PFSK-1 (cell line): ENCODE data around the gene PSIP1.

Source experiments
- FOXP2 ChIP-seq: optimal IDR thresholded peaks from 2 replicates; pipeline ENCODE3; 2011; ENCODE audit warnings: borderline replicate concordance, control low read depth, inconsistent platforms; ENCODE audit not compliant: insufficient read depth; ENCODE audit errors: extremely low read length, extremely low read depth
- POLR2AphosphoS5 ChIP-seq: IDR thresholded peaks from 2 replicates; pipeline ENCODE4 v1.6.1; 2012; ENCODE audit warnings: low read depth, mild to moderate bottlenecking, control low read depth, low read length, moderate library complexity
- SIN3A ChIP-seq: IDR thresholded peaks from 2 replicates; pipeline ENCODE4 v1.6.1; 2012; ENCODE audit warnings: mild to moderate bottlenecking, low read length, moderate library complexity, borderline replicate concordance; ENCODE audit not compliant: insufficient read depth
- TAF1 ChIP-seq: IDR thresholded peaks from 2 replicates; pipeline ENCODE4 v1.6.1; 2012; ENCODE audit warnings: low read length, control low read depth, borderline replicate concordance; ENCODE audit not compliant: insufficient read depth
- TF ChIP-seq, protein P1 (sequence below), 2 experiments: IDR thresholded peaks; 2 replicates each; pipeline versions ENCODE4 v1.6.1 to v1.8.0; 2011 to 2012; ENCODE audit warnings: low read depth in 2 of 2, low read length in 2 of 2, control low read depth in 1 of 2, inconsistent platforms in 1 of 2, mild to moderate bottlenecking in 1 of 2, moderate library complexity in 1 of 2; ENCODE audit not compliant: insufficient read depth in 1 of 2

Gene PSIP1

DNA sequence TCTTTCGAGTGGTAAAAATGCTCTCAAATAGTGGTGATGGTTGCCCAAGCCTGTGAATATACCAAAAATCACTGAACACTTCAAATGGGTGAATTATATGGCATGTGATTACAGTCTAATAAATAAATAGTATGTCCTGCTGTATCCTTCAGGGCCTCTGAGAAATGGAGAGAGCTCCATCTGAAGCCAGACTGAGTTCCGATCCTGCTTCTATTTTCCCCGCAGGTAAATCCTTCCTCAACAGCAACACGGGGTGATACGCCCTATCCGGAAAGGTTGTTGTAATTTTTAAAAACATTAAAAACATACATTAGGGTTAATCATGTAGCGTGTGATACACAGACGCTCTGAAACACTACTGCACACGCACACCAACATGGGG lies 88.8 kb downstream of the PSIP1 start:
- TF ChIP-seq TAF1 (no peak), FOXP2 (no peak), POLR2AphosphoS5 (no peak), SIN3A (no peak)
- TF ChIP-seq, protein P1, sequence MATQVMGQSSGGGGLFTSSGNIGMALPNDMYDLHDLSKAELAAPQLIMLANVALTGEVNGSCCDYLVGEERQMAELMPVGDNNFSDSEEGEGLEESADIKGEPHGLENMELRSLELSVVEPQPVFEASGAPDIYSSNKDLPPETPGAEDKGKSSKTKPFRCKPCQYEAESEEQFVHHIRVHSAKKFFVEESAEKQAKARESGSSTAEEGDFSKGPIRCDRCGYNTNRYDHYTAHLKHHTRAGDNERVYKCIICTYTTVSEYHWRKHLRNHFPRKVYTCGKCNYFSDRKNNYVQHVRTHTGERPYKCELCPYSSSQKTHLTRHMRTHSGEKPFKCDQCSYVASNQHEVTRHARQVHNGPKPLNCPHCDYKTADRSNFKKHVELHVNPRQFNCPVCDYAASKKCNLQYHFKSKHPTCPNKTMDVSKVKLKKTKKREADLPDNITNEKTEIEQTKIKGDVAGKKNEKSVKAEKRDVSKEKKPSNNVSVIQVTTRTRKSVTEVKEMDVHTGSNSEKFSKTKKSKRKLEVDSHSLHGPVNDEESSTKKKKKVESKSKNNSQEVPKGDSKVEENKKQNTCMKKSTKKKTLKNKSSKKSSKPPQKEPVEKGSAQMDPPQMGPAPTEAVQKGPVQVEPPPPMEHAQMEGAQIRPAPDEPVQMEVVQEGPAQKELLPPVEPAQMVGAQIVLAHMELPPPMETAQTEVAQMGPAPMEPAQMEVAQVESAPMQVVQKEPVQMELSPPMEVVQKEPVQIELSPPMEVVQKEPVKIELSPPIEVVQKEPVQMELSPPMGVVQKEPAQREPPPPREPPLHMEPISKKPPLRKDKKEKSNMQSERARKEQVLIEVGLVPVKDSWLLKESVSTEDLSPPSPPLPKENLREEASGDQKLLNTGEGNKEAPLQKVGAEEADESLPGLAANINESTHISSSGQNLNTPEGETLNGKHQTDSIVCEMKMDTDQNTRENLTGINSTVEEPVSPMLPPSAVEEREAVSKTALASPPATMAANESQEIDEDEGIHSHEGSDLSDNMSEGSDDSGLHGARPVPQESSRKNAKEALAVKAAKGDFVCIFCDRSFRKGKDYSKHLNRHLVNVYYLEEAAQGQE (IDR thresholded peaks at IDR 0.05; ENCODE audit: insufficient read depth in 1 of 2, low read depth in 2 of 2, low read length in 2 of 2): no peak

GRCh38 chr9:15421532-15421931 lies 89.2 kb downstream of the PSIP1 start:
- no peak for TF ChIP-seq FOXP2
- TF ChIP-seq, protein P1 (IDR thresholded peaks at IDR 0.05; ENCODE audit: insufficient read depth in 1 of 2, low read depth in 2 of 2, low read length in 2 of 2): no peak
- no peak for TF ChIP-seq POLR2AphosphoS5
- TF ChIP-seq SIN3A: no peak
- TF ChIP-seq TAF1: no peak

- TF ChIP-seq FOXP2: no peak
- no peak for TF ChIP-seq TAF1
- no peak for TF ChIP-seq SIN3A
- TF ChIP-seq POLR2AphosphoS5: no peak
- TF ChIP-seq, protein P1 (IDR thresholded peaks at IDR 0.05; ENCODE audit: insufficient read depth in 1 of 2, low read depth in 2 of 2, low read length in 2 of 2): no peak
Observed at GRCh38 chr9:15420796-15421195, 90.0 kb downstream of the PSIP1 start.

- TF ChIP-seq TAF1 (no peak), POLR2AphosphoS5 (no peak)
- TF ChIP-seq, protein P1 (IDR thresholded peaks at IDR 0.05; ENCODE audit: insufficient read depth in 1 of 2, low read depth in 2 of 2, low read length in 2 of 2): no peak
Observed at GRCh38 chr9:15417626-15418025, 93.1 kb downstream of the PSIP1 start.

DNA sequence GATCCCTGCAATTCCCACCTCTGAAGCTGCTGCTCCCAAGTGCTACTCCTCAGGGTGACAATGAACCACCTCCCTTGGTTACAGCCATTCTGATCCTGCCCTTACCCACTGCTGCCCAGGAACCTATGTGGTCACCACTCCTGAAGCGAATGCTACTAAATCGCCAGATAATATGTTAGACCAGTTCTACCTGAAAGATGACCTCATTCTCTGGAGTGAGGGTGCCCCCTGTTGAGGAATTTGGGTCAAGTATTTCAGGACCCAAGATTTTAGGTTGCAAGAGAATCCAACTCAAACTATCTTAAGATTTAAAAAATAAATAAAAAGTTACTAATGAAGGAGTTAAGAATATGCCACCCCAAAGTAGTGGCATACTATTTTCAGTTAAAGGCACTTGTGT lies 93.9 kb downstream of the PSIP1 start:
- no peak for TF ChIP-seq TAF1
- TF ChIP-seq, protein P1 (IDR thresholded peaks at IDR 0.05; ENCODE audit: insufficient read depth in 1 of 2, low read depth in 2 of 2, low read length in 2 of 2): no peak
- TF ChIP-seq SIN3A: no peak
- TF ChIP-seq POLR2AphosphoS5: no peak
- TF ChIP-seq FOXP2: no peak
